SK-N-SH (cell line): ENCODE data around the gene EHD1. TPM values are rescaled to one million over a fixed set of nuclear protein-coding genes. Genes with fewer than 3 reads are reported as not detected.

Source experiments
- CTCF ChIA-PET: fragments of 300-600, 350-600 bp; formaldehyde crosslinking; extraction: SDS; loops from one replicate; lab custom pipeline; 2021; lab: Yijun Ruan, JAX
- POLR2A ChIA-PET: fragments of 350-600 bp; sonication (Branson Sonifier 250); formaldehyde crosslinking; extraction: SDS; loops from one replicate; lab custom pipeline; 2020; ENCODE audit warnings: antibody characterized with exemption, inconsistent platforms; lab: Yijun Ruan, JAX
- DNase-seq: peaks from one replicate; pipeline ENCODE4 v3.0.0; 2012
- H2AFZ ChIP-seq: fragments of 200-600 bp; sonication (generic); 2 replicates; pipeline ENCODE4 v1.8.1; 2016; ENCODE audit warnings: antibody characterized with exemption, mild to moderate bottlenecking, low read depth
- H3F3A ChIP-seq: fragments of 200-600 bp; sonication (generic); replicated peaks from 2 replicates; pipeline ENCODE3; 2016; ENCODE audit warnings: antibody characterized with exemption, mild to moderate bottlenecking; ENCODE audit not compliant: insufficient read depth
- H3K27ac ChIP-seq, 2 experiments: fragments of 200-500 bp in 1 of 2; fragments of 200-600 bp in 1 of 2; sonication (Bioruptor generic) in 1 of 2; sonication (generic), shearing (Covaris generic) in 1 of 2; 2 replicates each; pipeline versions ENCODE4 v1.5.1 to v1.6.1; 2014 to 2016; ENCODE audit warnings: low read depth in 2 of 2, inconsistent platforms in 1 of 2, low read length in 1 of 2, mild to moderate bottlenecking in 1 of 2, mixed read lengths in 1 of 2
- H3K27me3 ChIP-seq: fragments of 200-600 bp; sonication (generic), shearing (Covaris generic); 2 replicates; pipeline ENCODE4 v1.6.1; 2016; ENCODE audit warnings: mixed run types; ENCODE audit not compliant: insufficient read depth
- H3K36me3 ChIP-seq, 2 experiments: fragments of 200-500 bp in 1 of 2; fragments of 200-600 bp in 1 of 2; sonication (Bioruptor generic) in 1 of 2; sonication (generic) in 1 of 2; replicated peaks in 1 of 2; 2 replicates each; pipeline versions ENCODE3 to v1.5.1; 2014 to 2016; ENCODE audit warnings: low read length in 1 of 2, mild to moderate bottlenecking in 1 of 2; ENCODE audit not compliant: insufficient read depth in 2 of 2, control insufficient read depth in 1 of 2
- H3K4me1 ChIP-seq, 2 experiments: fragments of 200-500 bp in 1 of 2; fragments of 200-600 bp in 1 of 2; sonication (Bioruptor generic) in 1 of 2; sonication (generic), shearing (Covaris generic) in 1 of 2; 2 replicates each; pipeline versions ENCODE4 v1.5.1 to v1.6.1; 2014 to 2016; ENCODE audit warnings: low read depth in 1 of 2, low read length in 1 of 2, mixed run types in 1 of 2; ENCODE audit not compliant: insufficient read depth in 2 of 2, control insufficient read depth in 1 of 2
- H3K4me2 ChIP-seq: fragments of 200-600 bp; sonication (generic), shearing (Covaris generic); 2 replicates; pipeline ENCODE4 v1.6.1; 2017; ENCODE audit warnings: mixed run types
- H3K4me3 ChIP-seq, 2 experiments: fragments of 200-500 bp in 1 of 2; fragments of 200-600 bp in 1 of 2; sonication (Bioruptor generic) in 1 of 2; sonication (generic), shearing (Covaris generic) in 1 of 2; 2 replicates each; pipeline versions ENCODE4 v1.5.1 to v1.8.1; 2014 to 2016; ENCODE audit warnings: low read depth in 2 of 2, inconsistent platforms in 1 of 2, low read length in 1 of 2, mild to moderate bottlenecking in 1 of 2, mixed read lengths in 1 of 2, moderate library complexity in 1 of 2
- H3K79me2 ChIP-seq: fragments of 200-600 bp; sonication (generic); 2 replicates; pipeline ENCODE4 v1.8.1; 2017; ENCODE audit warnings: mild to moderate bottlenecking; ENCODE audit not compliant: insufficient read depth
- H3K9ac ChIP-seq: fragments of 200-600 bp; sonication (generic); 2 replicates; pipeline ENCODE4 v1.6.1; 2017; ENCODE audit warnings: mixed run types
- H3K9me2 ChIP-seq: fragments of 200-600 bp; sonication (generic); 2 replicates; pipeline ENCODE4 v1.6.1; 2017; ENCODE audit warnings: mixed run types
- H3K9me3 ChIP-seq: fragments of 200-600 bp; sonication (generic); 2 replicates; pipeline ENCODE4 v1.6.1; 2017; ENCODE audit warnings: mixed run types, mild to moderate bottlenecking, moderate library complexity
- H4K20me1 ChIP-seq: fragments of 200-600 bp; sonication (generic); 2 replicates; pipeline ENCODE4 v1.6.1; 2017; ENCODE audit warnings: mild to moderate bottlenecking, mixed run types; ENCODE audit not compliant: insufficient read depth
- CTCF ChIP-seq: fragments of 200-600 bp; sonication (generic); IDR thresholded peaks from 2 replicates; pipeline ENCODE4 v1.6.1; 2017; ENCODE audit warnings: antibody characterized with exemption, mild to moderate bottlenecking, moderate library complexity
- EP300 ChIP-seq, 2 experiments: IDR thresholded peaks; 2 replicates each; pipeline versions ENCODE4 v1.4.0 to v1.6.1; 2012; ENCODE audit warnings: borderline replicate concordance in 1 of 2, low read depth in 1 of 2, low read length in 1 of 2
- GATA2 ChIP-seq: sonication (generic); formaldehyde crosslinking; IDR thresholded peaks from 2 replicates; pipeline ENCODE4 v1.5.0; 2020; ENCODE audit warnings: mild to moderate bottlenecking, missing genetic modification reagents
- IRF3 ChIP-seq: fragments of 150-350 bp; IDR thresholded peaks from 2 replicates; pipeline ENCODE4 v1.6.1; 2016; ENCODE audit warnings: mild to moderate bottlenecking, low read depth, low read length
- MAX ChIP-seq: IDR thresholded peaks from 2 replicates; pipeline ENCODE4 v1.4.0; 2012; ENCODE audit warnings: low read depth
- MEF2A ChIP-seq: IDR thresholded peaks from 2 replicates; pipeline ENCODE4 v1.4.0; 2012; ENCODE audit warnings: low read depth, borderline replicate concordance
- MXI1 ChIP-seq: IDR thresholded peaks from 2 replicates; pipeline ENCODE4 v1.6.1; 2012; ENCODE audit warnings: mild to moderate bottlenecking, low read depth, low read length, improper control_type of control experiment
- PBX3 ChIP-seq: IDR thresholded peaks from 2 replicates; pipeline ENCODE4; 2012
- POLR2AphosphoS5 ChIP-seq: IDR thresholded peaks from 2 replicates; pipeline ENCODE4 v1.6.1; 2012; ENCODE audit warnings: low read depth, low read length
- RAD21 ChIP-seq: IDR thresholded peaks from 2 replicates; pipeline ENCODE4 v1.6.1; 2012; ENCODE audit warnings: mild to moderate bottlenecking, low read length
- REST ChIP-seq: IDR thresholded peaks from 2 replicates; pipeline ENCODE4 v1.6.1; 2012; ENCODE audit warnings: mild to moderate bottlenecking, low read depth, low read length, moderate library complexity
- TAF1 ChIP-seq: IDR thresholded peaks from 2 replicates; pipeline ENCODE4 v1.6.1; 2012; ENCODE audit warnings: low read depth, mild to moderate bottlenecking, low read length, moderate library complexity, borderline replicate concordance
- USF1 ChIP-seq: IDR thresholded peaks from 2 replicates; pipeline ENCODE4 v1.4.0; 2012; ENCODE audit warnings: low read depth, borderline replicate concordance
- YY1 ChIP-seq: IDR thresholded peaks from 2 replicates; pipeline ENCODE4 v1.4.0; 2012; ENCODE audit warnings: low read depth, mild to moderate bottlenecking
- ZBTB33 ChIP-seq: IDR thresholded peaks from 2 replicates; pipeline ENCODE4 v1.4.0; 2012; ENCODE audit warnings: low read depth, borderline replicate concordance
- WGBS: methylation state at CpG from one replicate; pipeline ENCODE4 v1.1.6; 2017; ENCODE audit warnings: low lambda C conversion rate; 5-methylcytosine and 5-hydroxymethylcytosine counted together
- polyA plus RNA-seq, 3 experiments: library from polyadenylated mRNA; depleted of rRNA; stranded (reverse); fragments of >200 nt; gene quantifications; 2 replicates each; pipeline ENCODE4 v1.2.3, GENCODE V29; 2012

The EHD1 gene
- polyA plus RNA-seq, 1 of the 3 experiments (the other 2 are of a cell fraction), result 93.3 TPM

- Histone ChIP-seq H3K79me2 (peaks cover 16% of the 10 kb centered on the region; the same call in 1 of the 2 replicates), H3K4me1 (peaks cover 8 to 15% of the 10 kb centered on the region in 2 experiments; a peak in 3 of 4 replicates), H3K9me3 (no peaks in the 10 kb centered on the region), H2AFZ (peak overlapping the region; percentile 94), H3K4me2 (peak overlapping the region; percentile 92), H3K36me3 (peaks cover 0 to 13% of the 10 kb centered on the region in 2 experiments), H3F3A (no peaks in the 10 kb centered on the region), H4K20me1 (no peaks in the 10 kb centered on the region), H3K4me3 (peak overlapping the region; percentile 70 to 96), H3K27ac (peak overlapping the region; percentile 58 to 77; a peak in 3 of 4 replicates), H3K9me2 (no peaks in the 10 kb centered on the region), H3K27me3 (no peaks in the 10 kb centered on the region), H3K9ac (peak overlapping the region; percentile 78)
- POLR2A ChIA-PET, result no interaction called here
- CTCF ChIA-PET, result interaction anchor here (0.5 to 2.5 kb wide), 11 partner anchors 16 to 549 kb away, joined by 3 to 8 read pairs (median 3); partner anchors contain the start of genes ARL2 and BATF2
- TF ChIP-seq MXI1 (no peak), MEF2A (no peak), USF1 (no peak), TAF1 (no peak), PBX3 (no peak), RAD21 (peak; percentile 42; the same call in 1 of the 2 replicates), IRF3 (no peak), REST (peak; percentile 69), MAX (no peak), CTCF (peak; percentile 46), GATA2 (no peak), EP300 (IDR thresholded peaks at IDR 0.05; ENCODE audit: borderline replicate concordance in 1 of 2, low read depth in 1 of 2, low read length in 1 of 2) (no peak), POLR2AphosphoS5 (no peak), YY1 (peak; percentile 43; the same call in 1 of the 2 replicates), ZBTB33 (no peak)
- 23% methylated on average over 4 of the region's 4 CpGs for WGBS
- DNase-seq, result no peak
Measured at GRCh38 chr11:64918017-64918416, 39.6 kb upstream of the EHD1 start.
